ENCODE data around the gene NUP58. TPM values are rescaled to one million over a fixed set of nuclear protein-coding genes. Genes with fewer than 3 reads are reported as not detected.

The NUP58 gene
- total RNA-seq, 1 experiment from 2014 or later, result 101 TPM

DNA sequence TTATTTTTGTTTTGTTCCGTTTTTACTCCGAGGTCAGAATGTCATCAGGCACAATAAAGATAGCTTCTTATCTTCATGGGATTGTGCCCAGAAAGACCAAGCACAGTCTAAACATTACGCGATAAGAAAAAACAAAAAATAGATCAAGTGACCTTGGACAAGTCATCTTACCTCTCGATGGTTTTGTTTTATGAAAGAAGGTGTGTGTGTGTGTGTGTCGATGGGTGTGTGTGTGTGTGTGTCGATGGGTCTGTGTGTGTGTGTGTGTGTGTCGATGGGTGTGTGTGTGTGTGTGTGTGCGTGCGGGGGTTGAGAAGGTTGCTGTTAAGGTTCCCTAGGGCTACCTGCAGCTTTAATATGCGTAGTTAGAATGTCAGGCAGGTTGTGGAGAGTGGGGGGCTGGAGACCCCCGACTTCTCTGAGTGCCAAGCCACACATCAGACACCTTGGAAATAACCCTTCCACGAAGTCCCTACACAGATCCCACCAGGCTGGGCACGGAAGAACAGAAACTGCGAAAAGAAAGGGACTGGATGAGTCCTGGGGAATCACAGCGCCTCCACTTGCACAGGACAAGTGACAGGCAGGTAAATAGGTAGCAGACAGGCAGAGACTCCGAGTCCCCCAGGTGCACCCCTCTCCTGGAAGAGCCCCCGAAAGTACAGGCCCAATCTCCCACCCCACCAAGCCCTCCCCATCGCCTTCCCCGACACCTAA, 69.9 kb downstream of the NUP58 start:
- 0 out of 2 replicates have a peak, but pooled peaks cover 4% of the 10 kb centered on the region for H3K27me3 ChIP-seq (ENCODE audit: insufficient read depth, low read length)
- CTCF ChIA-PET, result no interaction called here
- RAD21 ChIA-PET (ENCODE audit: low non-redundant PET in 1 of 2, low total read pairs in 2 of 2, uncharacterized antibody in 2 of 2, unreplicated experiment in 2 of 2), result interaction anchor here in 1 of 2 experiments (0.6 kb wide), 1 partner anchor 257 kb away, joined by 3 read pairs; no protein-coding TSS in a partner anchor
- no peak for DNase-seq (ENCODE audit: low read depth, low spot score)
- intact Hi-C loops (cut with micrococcal nuclease), result no loop called here
- POLR2A ChIA-PET, result no interaction called here
- no peaks in the 10 kb centered on the region for H3K79me2 ChIP-seq (ENCODE audit: insufficient read depth, low read length)
- H3K9ac ChIP-seq (ENCODE audit: low read length), result no peak overlapping the region
- H3K36me3 ChIP-seq (ENCODE audit: control insufficient read depth in 1 of 2, insufficient read depth in 2 of 2, low read length in 2 of 2), result no peaks in the 10 kb centered on the region
- no peaks in the 10 kb centered on the region for H3K9me2 ChIP-seq (ENCODE audit: insufficient read depth)
- H3K4me1 ChIP-seq (ENCODE audit: control insufficient read depth in 1 of 2, insufficient read depth in 2 of 2, low read length in 2 of 2), result no peaks in the 10 kb centered on the region
- H3K27ac ChIP-seq (ENCODE audit: low read depth, low read length), result no peak overlapping the region
- H3K4me2 ChIP-seq (ENCODE audit: low read length), result no peak overlapping the region
- H2AFZ ChIP-seq (ENCODE audit: low read depth, low read length, poor library complexity, severe bottlenecking), result no peak overlapping the region
- no peaks in the 10 kb centered on the region for H3K9me3 ChIP-seq (ENCODE audit: control insufficient read depth in 1 of 2, insufficient read depth in 1 of 2, low read depth in 1 of 2, low read length in 2 of 2)
- H4K20me1 ChIP-seq (ENCODE audit: insufficient read depth), result no peaks in the 10 kb centered on the region
- H3K4me3 ChIP-seq (replicated peaks in 1 of 2; ENCODE audit: low read depth in 1 of 2, low read length in 2 of 2), result no peak overlapping the region
- BruUV-seq (replicated peaks), result no TSS peak
- ATAC-seq, result no peak
- no peak for TF ChIP-seq CEBPB (IDR thresholded peaks at IDR 0.05; ENCODE audit: low read depth)

DNA sequence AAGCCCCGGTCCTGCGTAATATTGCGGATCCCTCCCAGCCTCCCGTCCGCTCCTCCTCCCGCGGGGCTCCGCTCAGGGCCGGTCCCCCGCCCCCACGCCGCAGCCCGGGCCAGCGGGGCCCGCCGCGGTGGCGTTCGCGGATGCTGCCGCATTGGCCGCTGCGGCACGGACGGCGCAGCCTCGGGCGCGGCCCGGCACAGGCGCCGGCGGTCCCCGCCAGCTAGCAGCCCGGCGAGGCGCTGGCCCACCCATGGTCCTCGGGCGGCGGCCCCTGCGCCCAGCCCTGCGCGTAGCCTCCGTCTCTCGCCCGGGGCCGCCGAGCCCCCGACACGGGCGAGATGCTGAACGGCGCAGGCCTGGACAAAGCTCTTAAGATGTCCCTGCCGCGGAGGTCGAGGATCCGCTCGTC, 70.5 kb downstream of the NUP58 start, which contains the start of gene ATP8A2:
TSS of gene ATP8A2 (plus strand) at position 100 of the 409 bp plus-strand sequence. CDS start at position 339, 239 bp downstream.
- H3K27me3 ChIP-seq (ENCODE audit: insufficient read depth, low read length), result 0 out of 2 replicates have a peak, but pooled peaks cover 4% of the 10 kb centered on the region
- no peak within 1 kb of the TSS for H3K9ac ChIP-seq (ENCODE audit: low read length)
- H3K27ac ChIP-seq (ENCODE audit: low read depth, low read length), result no peak within 1 kb of the TSS
- H3K4me1 ChIP-seq (ENCODE audit: control insufficient read depth in 1 of 2, insufficient read depth in 2 of 2, low read length in 2 of 2), result no peaks in the 10 kb centered on the region
- no peaks in the 10 kb centered on the region for H3K36me3 ChIP-seq (ENCODE audit: control insufficient read depth in 1 of 2, insufficient read depth in 2 of 2, low read length in 2 of 2)
- no TSS peak for BruUV-seq (replicated peaks)
- no peak for ATAC-seq
- ChIA-PET POLR2A (no interaction called here), RAD21 (ENCODE audit: low non-redundant PET in 1 of 2, low total read pairs in 2 of 2, uncharacterized antibody in 2 of 2, unreplicated experiment in 2 of 2) (no interaction called here), CTCF (no interaction called here)
- TF ChIP-seq, protein P1, sequence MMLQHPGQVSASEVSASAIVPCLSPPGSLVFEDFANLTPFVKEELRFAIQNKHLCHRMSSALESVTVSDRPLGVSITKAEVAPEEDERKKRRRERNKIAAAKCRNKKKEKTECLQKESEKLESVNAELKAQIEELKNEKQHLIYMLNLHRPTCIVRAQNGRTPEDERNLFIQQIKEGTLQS (IDR thresholded peaks at IDR 0.05), result no peak
- TF ChIP-seq EGR1 (IDR thresholded peaks at IDR 0.05; ENCODE audit: low read depth), result no peak
- TF ChIP-seq, protein P2, sequence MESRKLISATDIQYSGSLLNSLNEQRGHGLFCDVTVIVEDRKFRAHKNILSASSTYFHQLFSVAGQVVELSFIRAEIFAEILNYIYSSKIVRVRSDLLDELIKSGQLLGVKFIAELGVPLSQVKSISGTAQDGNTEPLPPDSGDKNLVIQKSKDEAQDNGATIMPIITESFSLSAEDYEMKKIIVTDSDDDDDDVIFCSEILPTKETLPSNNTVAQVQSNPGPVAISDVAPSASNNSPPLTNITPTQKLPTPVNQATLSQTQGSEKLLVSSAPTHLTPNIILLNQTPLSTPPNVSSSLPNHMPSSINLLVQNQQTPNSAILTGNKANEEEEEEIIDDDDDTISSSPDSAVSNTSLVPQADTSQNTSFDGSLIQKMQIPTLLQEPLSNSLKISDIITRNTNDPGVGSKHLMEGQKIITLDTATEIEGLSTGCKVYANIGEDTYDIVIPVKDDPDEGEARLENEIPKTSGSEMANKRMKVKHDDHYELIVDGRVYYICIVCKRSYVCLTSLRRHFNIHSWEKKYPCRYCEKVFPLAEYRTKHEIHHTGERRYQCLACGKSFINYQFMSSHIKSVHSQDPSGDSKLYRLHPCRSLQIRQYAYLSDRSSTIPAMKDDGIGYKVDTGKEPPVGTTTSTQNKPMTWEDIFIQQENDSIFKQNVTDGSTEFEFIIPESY (IDR thresholded peaks at IDR 0.05; ENCODE audit: extremely low read depth, insufficient replicate concordance, low read length), result no peak
- no peak for TF ChIP-seq CEBPB (IDR thresholded peaks at IDR 0.05; ENCODE audit: low read depth)
- TF ChIP-seq YY1 (IDR thresholded peaks at IDR 0.05; ENCODE audit: extremely low read depth, insufficient replicate concordance, low read depth, low read length), result no peak
- TF ChIP-seq, protein P3, sequence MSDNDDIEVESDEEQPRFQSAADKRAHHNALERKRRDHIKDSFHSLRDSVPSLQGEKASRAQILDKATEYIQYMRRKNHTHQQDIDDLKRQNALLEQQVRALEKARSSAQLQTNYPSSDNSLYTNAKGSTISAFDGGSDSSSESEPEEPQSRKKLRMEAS (IDR thresholded peaks at IDR 0.05), result no peak
- no peak for DNase-seq (ENCODE audit: low read depth, low spot score)
- H2AFZ ChIP-seq (ENCODE audit: low read depth, low read length, poor library complexity, severe bottlenecking), result no peak within 1 kb of the TSS
- no peaks in the 10 kb centered on the region for H4K20me1 ChIP-seq (ENCODE audit: insufficient read depth)
- H3K9me3 ChIP-seq (ENCODE audit: control insufficient read depth in 1 of 2, insufficient read depth in 1 of 2, low read depth in 1 of 2, low read length in 2 of 2), result no peaks in the 10 kb centered on the region
- intact Hi-C loops (cut with micrococcal nuclease), result no loop called here
- H3K4me3 ChIP-seq (replicated peaks in 1 of 2; ENCODE audit: low read depth in 1 of 2, low read length in 2 of 2), result no peak within 1 kb of the TSS
- no peaks in the 10 kb centered on the region for H3K79me2 ChIP-seq (ENCODE audit: insufficient read depth, low read length)
- H3K4me2 ChIP-seq (ENCODE audit: low read length), result no peak within 1 kb of the TSS
- no peaks in the 10 kb centered on the region for H3K9me2 ChIP-seq (ENCODE audit: insufficient read depth)

Measured in HCT116 (cell line).